ENCODE data around the gene RCAN1. TPM values are rescaled to one million over a fixed set of nuclear protein-coding genes. Genes with fewer than 3 reads are reported as not detected.

The RCAN1 gene
- total and polyA plus RNA-seq, 4 donors: 26.7 to 67.9 (median 46.7) TPM

GRCh38 chr21:34618941-34619340 lies 4.0 kb upstream of the RCAN1 start:
- H3K36me3 ChIP-seq (ENCODE audit: control insufficient read depth in 4 of 4, insufficient read depth in 3 of 4, low read depth in 1 of 4, low read length in 3 of 4): no peaks in the 10 kb centered on the region
- DNase-seq (ENCODE audit: low spot score): no peak
- 85% methylated on average over 1 of the region's 1 CpG for WGBS
- no peak overlapping the region for H3K27ac ChIP-seq (ENCODE audit: low read depth in 1 of 2, low read length in 2 of 2)
- peaks cover 0 to 9% (median 6%) of the 10 kb centered on the region in 4 donors for H3K4me1 ChIP-seq (ENCODE audit: control insufficient read depth in 4 of 4, insufficient read depth in 4 of 4, low read length in 3 of 4)
- H3K4me3 ChIP-seq (ENCODE audit: low read depth in 1 of 3, low read length in 3 of 3): no peak overlapping the region
- no peak overlapping the region for H3K9ac ChIP-seq (ENCODE audit: low read depth in 1 of 2, low read length in 2 of 2)
- no peaks in the 10 kb centered on the region for H3K9me3 ChIP-seq (ENCODE audit: control insufficient read depth in 4 of 4, low read length in 3 of 4)
- H3K27me3 ChIP-seq (ENCODE audit: control insufficient read depth in 4 of 4, insufficient read depth in 4 of 4, low read length in 3 of 4): no peaks in the 10 kb centered on the region
- TF ChIP-seq TAF1 (conservative IDR thresholded peaks at IDR 0.05) (no peak), SP1 (IDR thresholded peaks at IDR 0.05) (no peak), RXRA (IDR thresholded peaks at IDR 0.05) (no peak)

- Histone ChIP-seq H3K36me3 (ENCODE audit: control insufficient read depth in 4 of 4, insufficient read depth in 3 of 4, low read depth in 1 of 4, low read length in 3 of 4) (no peaks in the 10 kb centered on the region), H3K9ac (ENCODE audit: low read depth in 1 of 2, low read length in 2 of 2) (no peak overlapping the region), H3K27me3 (ENCODE audit: control insufficient read depth in 4 of 4, insufficient read depth in 4 of 4, low read length in 3 of 4) (no peaks in the 10 kb centered on the region), H3K9me3 (ENCODE audit: control insufficient read depth in 4 of 4, low read length in 3 of 4) (no peaks in the 10 kb centered on the region), H3K4me1 (ENCODE audit: control insufficient read depth in 4 of 4, insufficient read depth in 4 of 4, low read length in 3 of 4) (peaks cover 0 to 15% (median 13%) of the 10 kb centered on the region in 4 donors), H3K4me3 (ENCODE audit: low read depth in 1 of 3, low read length in 3 of 3) (no peak overlapping the region), H3K27ac (ENCODE audit: low read depth in 1 of 2, low read length in 2 of 2) (no peak overlapping the region)
- TF ChIP-seq EGR1 (IDR thresholded peaks at IDR 0.05; ENCODE audit: low read depth in 2 of 2) (no peak), GABPA (IDR thresholded peaks at IDR 0.05 in 1 of 2, conservative IDR thresholded peaks at IDR 0.05 in 1 of 2) (no peak), FOXA1 (IDR thresholded peaks at IDR 0.05) (no peak), JUND (IDR thresholded peaks at IDR 0.05) (no peak), TAF1 (conservative IDR thresholded peaks at IDR 0.05) (no peak), RAD21 (IDR thresholded peaks at IDR 0.05) (no peak)
- 78% methylated on average over 8 of the region's 8 CpGs for WGBS
- no peak for DNase-seq (ENCODE audit: low spot score)
Observed at GRCh38 chr21:34617753-34618339, 2.9 kb upstream of the RCAN1 start.

- Histone ChIP-seq H3K4me1 (ENCODE audit: control insufficient read depth in 4 of 4, insufficient read depth in 4 of 4, low read length in 3 of 4) (peaks cover 0 to 15% (median 13%) of the 10 kb centered on the region in 4 donors), H3K9ac (ENCODE audit: low read depth in 1 of 2, low read length in 2 of 2) (peak overlapping the region; percentile 66 to 76), H3K27me3 (ENCODE audit: control insufficient read depth in 4 of 4, insufficient read depth in 4 of 4, low read length in 3 of 4) (no peaks in the 10 kb centered on the region), H3K36me3 (ENCODE audit: control insufficient read depth in 4 of 4, insufficient read depth in 3 of 4, low read depth in 1 of 4, low read length in 3 of 4) (no peaks in the 10 kb centered on the region), H3K9me3 (ENCODE audit: control insufficient read depth in 4 of 4, low read length in 3 of 4) (no peaks in the 10 kb centered on the region), H3K4me3 (ENCODE audit: low read depth in 1 of 3, low read length in 3 of 3) (peak overlapping the region; percentile 12 to 97 (median 66)), H3K27ac (ENCODE audit: low read depth in 1 of 2, low read length in 2 of 2) (peak overlapping the region; percentile 61 to 63)
- peak; percentile 82 for TF ChIP-seq YY1 (IDR thresholded peaks at IDR 0.05)
- peak; percentile 8 for TF ChIP-seq ZBTB33 (IDR thresholded peaks at IDR 0.05)
- TF ChIP-seq FOXA1 (IDR thresholded peaks at IDR 0.05): no peak
- peak in 1 of 2 donors; percentile 1 for TF ChIP-seq HNF4A (conservative IDR thresholded peaks at IDR 0.05)
- TF ChIP-seq TAF1 (conservative IDR thresholded peaks at IDR 0.05): peak; percentile 26
- 5% methylated on average over 8 of the region's 8 CpGs for WGBS
- DNase-seq (ENCODE audit: low spot score): no peak
Observed at GRCh38 chr21:34615487-34615814, 538 bp upstream of the RCAN1 start.

Data from liver (tissue), 9 donors.